Measurements from ENCODE around the gene SSX2IP.

SSX2IP gene

GRCh38 chr1:84613026-84613425 is 77.2 kb downstream of the SSX2IP start:
- no peak overlapping the region for H3K4me3 ChIP-seq (replicated peaks; ENCODE audit: low read depth, low read length)
- TF ChIP-seq CTCF (IDR thresholded peaks at IDR 0.05; ENCODE audit: low read length, missing control alignments) = no peak
- DNase-seq (ENCODE audit: low read depth) = peak; percentile 53

- peak; percentile 64 for DNase-seq (ENCODE audit: low read depth)
- H3K4me3 ChIP-seq (replicated peaks; ENCODE audit: low read depth, low read length) = no peak overlapping the region
- TF ChIP-seq CTCF (IDR thresholded peaks at IDR 0.05; ENCODE audit: low read length, missing control alignments) = no peak
These were observed 78.5 kb downstream of the SSX2IP start for GRCh38 chr1:84611796-84612195.

GRCh38 chr1:84611091-84611490 is 79.2 kb downstream of the SSX2IP start:
- H3K4me3 ChIP-seq (replicated peaks; ENCODE audit: low read depth, low read length) = no peak overlapping the region
- DNase-seq (ENCODE audit: low read depth) = no peak
- TF ChIP-seq CTCF (IDR thresholded peaks at IDR 0.05; ENCODE audit: low read length, missing control alignments) = no peak

GRCh38 chr1:84606977-84607376 is 83.3 kb downstream of the SSX2IP start:
- no peak for DNase-seq (ENCODE audit: low read depth)
- no peak overlapping the region for H3K4me3 ChIP-seq (replicated peaks; ENCODE audit: low read depth, low read length)
- TF ChIP-seq CTCF (IDR thresholded peaks at IDR 0.05; ENCODE audit: low read length, missing control alignments) = no peak

DNA sequence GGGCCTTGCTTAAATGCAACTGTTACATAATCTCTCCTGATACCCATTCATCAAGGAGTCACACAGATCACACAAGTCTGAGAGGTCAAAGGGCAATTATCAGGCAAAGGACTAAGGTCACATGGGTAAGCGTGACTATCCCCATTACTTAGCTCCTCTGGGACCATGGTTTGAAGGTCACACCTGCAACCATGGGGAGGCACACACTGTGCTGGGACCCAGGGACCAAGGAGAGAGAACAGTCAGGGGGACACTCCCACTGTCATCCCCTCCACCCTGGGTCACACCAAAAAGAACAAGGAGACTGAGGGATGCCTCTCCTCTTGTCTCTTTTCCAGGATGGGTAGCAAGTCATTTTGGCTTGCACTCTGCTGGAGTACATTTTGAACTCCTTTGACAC is 85.1 kb downstream of the SSX2IP start:
- DNase-seq (ENCODE audit: low read depth) = no peak
- TF ChIP-seq CTCF (IDR thresholded peaks at IDR 0.05; ENCODE audit: low read length, missing control alignments) = no peak
- no peak overlapping the region for H3K4me3 ChIP-seq (replicated peaks; ENCODE audit: low read depth, low read length)

- TF ChIP-seq CTCF (IDR thresholded peaks at IDR 0.05; ENCODE audit: low read length, missing control alignments) = peak; percentile 63
- DNase-seq (ENCODE audit: low read depth) = peak; percentile 90
- peak overlapping the region; percentile 52 for H3K4me3 ChIP-seq (replicated peaks; ENCODE audit: low read depth, low read length)
These were observed 86.1 kb downstream of the SSX2IP start for GRCh38 chr1:84603941-84604830.

GRCh38 chr1:84603223-84603622 is 87.0 kb downstream of the SSX2IP start:
- peak overlapping the region; percentile 52 for H3K4me3 ChIP-seq (replicated peaks; ENCODE audit: low read depth, low read length)
- peak; percentile 72 for DNase-seq (ENCODE audit: low read depth)
- TF ChIP-seq CTCF (IDR thresholded peaks at IDR 0.05; ENCODE audit: low read length, missing control alignments) = no peak
